ENCODE results near the gene MED27. TPM values are rescaled to one million over a fixed set of nuclear protein-coding genes. Genes with fewer than 3 reads are reported as not detected.

MED27 gene
- total and polyA plus RNA-seq, 10 of the 15 experiments (the other 5 are each of a cell fraction or from before 2014, with no cell fraction given), result 20.3 to 50.3 (median 35.5) TPM

GRCh38 chr9:131976157-131977108 lies 103.2 kb downstream of the MED27 start:
- ChIA-PET POLR2A (no interaction called here), CTCF (no interaction called here), SMC1A (ENCODE audit: uncharacterized antibody, unreplicated experiment) (interaction anchor here (0.6 kb wide), 1 partner anchor 244 kb away, joined by 3 read pairs; no protein-coding TSS in a partner anchor), RAD21 (ENCODE audit: unreplicated experiment) (no interaction called here)
- no peak for FAIRE-seq
- Histone ChIP-seq H3K36me3 (ENCODE audit: control insufficient read depth in 2 of 2, insufficient read depth in 2 of 2, low read length in 1 of 2) (no peaks in the 10 kb centered on the region), H3K4me3 (no peak overlapping the region), H3K9me3 (replicated peaks; ENCODE audit: control insufficient read depth, insufficient read depth, low read length) (no peaks in the 10 kb centered on the region), H3K27ac (ENCODE audit: control insufficient read depth, insufficient read depth) (no peak overlapping the region), H3K4me2 (ENCODE audit: control insufficient read depth, insufficient read depth) (no peak overlapping the region), H3K79me2 (ENCODE audit: control insufficient read depth, insufficient read depth, low read length) (no peaks in the 10 kb centered on the region), H3K9ac (ENCODE audit: control insufficient read depth, insufficient read depth, low read length) (no peak overlapping the region), H2AFZ (ENCODE audit: control insufficient read depth, low read depth, low read length) (no peak overlapping the region), H4K20me1 (ENCODE audit: control insufficient read depth, insufficient read depth) (no peaks in the 10 kb centered on the region), H3K4me1 (ENCODE audit: control insufficient read depth, insufficient read depth, low read length) (peaks cover 10% of the 10 kb centered on the region), H3K27me3 (replicated peaks in 1 of 2; ENCODE audit: control insufficient read depth in 2 of 2, insufficient read depth in 2 of 2, low read length in 1 of 2) (no peaks in the 10 kb centered on the region)
- no peak for TF ChIP-seq PAX8 (IDR thresholded peaks at IDR 0.05)
- TF ChIP-seq IRF5 (IDR thresholded peaks at IDR 0.05; ENCODE audit: borderline replicate concordance), result no peak
- no peak for TF ChIP-seq SRF (IDR thresholded peaks at IDR 0.05; ENCODE audit: low read depth in 2 of 2, low read length in 2 of 2)
- no peak for TF ChIP-seq NBN (IDR thresholded peaks at IDR 0.05)
- no peak for TF ChIP-seq CBX5 (IDR thresholded peaks at IDR 0.05; ENCODE audit: low read depth)
- no peak for TF ChIP-seq CEBPB (IDR thresholded peaks at IDR 0.05; ENCODE audit: borderline replicate concordance in 1 of 2, low read depth in 2 of 2, low read length in 2 of 2)
- no peak for TF ChIP-seq USF2 (IDR thresholded peaks at IDR 0.05; ENCODE audit: borderline replicate concordance, low read depth, low read length)
- TF ChIP-seq NFIC (IDR thresholded peaks at IDR 0.05; ENCODE audit: low read depth, low read length), result no peak
- TF ChIP-seq ZNF207 (IDR thresholded peaks at IDR 0.05; ENCODE audit: borderline replicate concordance), result no peak
- no peak for TF ChIP-seq NFYA (IDR thresholded peaks at IDR 0.05; ENCODE audit: borderline replicate concordance, low read depth, low read length)
- TF ChIP-seq MXI1 (IDR thresholded peaks at IDR 0.05; ENCODE audit: low read depth, low read length), result no peak
- no peak for TF ChIP-seq IRF3 (IDR thresholded peaks at IDR 0.05)
- TF ChIP-seq NR2C2 (IDR thresholded peaks at IDR 0.05; ENCODE audit: borderline replicate concordance, control insufficient read depth, insufficient read length, low read depth), result no peak
- TF ChIP-seq NFXL1 (IDR thresholded peaks at IDR 0.05; ENCODE audit: borderline replicate concordance), result no peak
- no peak for TF ChIP-seq CBFB (IDR thresholded peaks at IDR 0.05; ENCODE audit: low read depth)
- no peak for TF ChIP-seq IKZF2 (IDR thresholded peaks at IDR 0.05)
- TF ChIP-seq, protein P1, sequence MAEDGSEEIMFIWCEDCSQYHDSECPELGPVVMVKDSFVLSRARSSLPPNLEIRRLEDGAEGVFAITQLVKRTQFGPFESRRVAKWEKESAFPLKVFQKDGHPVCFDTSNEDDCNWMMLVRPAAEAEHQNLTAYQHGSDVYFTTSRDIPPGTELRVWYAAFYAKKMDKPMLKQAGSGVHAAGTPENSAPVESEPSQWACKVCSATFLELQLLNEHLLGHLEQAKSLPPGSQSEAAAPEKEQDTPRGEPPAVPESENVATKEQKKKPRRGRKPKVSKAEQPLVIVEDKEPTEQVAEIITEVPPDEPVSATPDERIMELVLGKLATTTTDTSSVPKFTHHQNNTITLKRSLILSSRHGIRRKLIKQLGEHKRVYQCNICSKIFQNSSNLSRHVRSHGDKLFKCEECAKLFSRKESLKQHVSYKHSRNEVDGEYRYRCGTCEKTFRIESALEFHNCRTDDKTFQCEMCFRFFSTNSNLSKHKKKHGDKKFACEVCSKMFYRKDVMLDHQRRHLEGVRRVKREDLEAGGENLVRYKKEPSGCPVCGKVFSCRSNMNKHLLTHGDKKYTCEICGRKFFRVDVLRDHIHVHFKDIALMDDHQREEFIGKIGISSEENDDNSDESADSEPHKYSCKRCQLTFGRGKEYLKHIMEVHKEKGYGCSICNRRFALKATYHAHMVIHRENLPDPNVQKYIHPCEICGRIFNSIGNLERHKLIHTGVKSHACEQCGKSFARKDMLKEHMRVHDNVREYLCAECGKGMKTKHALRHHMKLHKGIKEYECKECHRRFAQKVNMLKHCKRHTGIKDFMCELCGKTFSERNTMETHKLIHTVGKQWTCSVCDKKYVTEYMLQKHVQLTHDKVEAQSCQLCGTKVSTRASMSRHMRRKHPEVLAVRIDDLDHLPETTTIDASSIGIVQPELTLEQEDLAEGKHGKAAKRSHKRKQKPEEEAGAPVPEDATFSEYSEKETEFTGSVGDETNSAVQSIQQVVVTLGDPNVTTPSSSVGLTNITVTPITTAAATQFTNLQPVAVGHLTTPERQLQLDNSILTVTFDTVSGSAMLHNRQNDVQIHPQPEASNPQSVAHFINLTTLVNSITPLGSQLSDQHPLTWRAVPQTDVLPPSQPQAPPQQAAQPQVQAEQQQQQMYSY (CRISPR knock-in tag; IDR thresholded peaks at IDR 0.05), result no peak
- intact Hi-C loops (cut with micrococcal nuclease; ENCODE audit: unreplicated experiment) (no loop called here), in situ Hi-C loops (cut with MboI) (no loop called here)
- no peak for ATAC-seq
- no peak for DNase-seq (ENCODE audit: low read depth, low spot score)
- WGBS (ENCODE audit: insufficient coverage, insufficient replicate concordance, low lambda C conversion rate, missing lambda C conversion rate), result 95% methylated on average over 5 of the region's 5 CpGs
- no TSS peak for BruUV-seq (replicated peaks)
